Islet precursor cell (in vitro differentiated cells): Measurements from ENCODE around the gene ZBTB32.

Source experiments
- DNase-seq: peaks from one replicate; pipeline ENCODE4 v3.0.0-alpha.2; 2018

ZBTB32 gene

GRCh38 chr19:35755131-35755549 lies 50.8 kb downstream of the ZBTB32 start:
- DNase-seq = peak; percentile 32

GRCh38 chr19:35755550-35756376 lies 51.4 kb downstream of the ZBTB32 start:
- DNase-seq = peak; percentile 70

- peak; percentile 76 for DNase-seq
Measured at GRCh38 chr19:35756377-35757230, 52.2 kb downstream of the ZBTB32 start, which contains the start of gene HSPB6. HSPB6 (minus strand) TSS chr19:35757029; CDS start chr19:35757008, 21 bp downstream.

- DNase-seq = peak; percentile 98
Measured at GRCh38 chr19:35757231-35757748, 52.9 kb downstream of the ZBTB32 start.

- peak; percentile 100 for DNase-seq
Measured at GRCh38 chr19:35757749-35758608, 53.6 kb downstream of the ZBTB32 start, which contains the start of gene PROSER3. PROSER3 (plus strand) TSS chr19:35758176; CDS start chr19:35758216, 40 bp downstream.

GRCh38 chr19:35759697-35760096 lies 55.3 kb downstream of the ZBTB32 start:
- DNase-seq = peak; percentile 32

GRCh38 chr19:35760711-35761349 lies 56.5 kb downstream of the ZBTB32 start:
- no peak for DNase-seq

- peak; percentile 35 for DNase-seq
Measured at GRCh38 chr19:35764432-35765315, 60.3 kb downstream of the ZBTB32 start.
